HepG2 (cell line): ENCODE results near the gene C11orf24. TPM values are rescaled to one million over a fixed set of nuclear protein-coding genes. Genes with fewer than 3 reads are reported as not detected.

Experiments used
- DMAP1 ChIP-seq: IDR thresholded peaks from 2 replicates; pipeline ENCODE4 v1.6.1; 2016
- HCFC1 ChIP-seq: fragments of 150-350 bp; IDR thresholded peaks from 2 replicates; pipeline ENCODE4 v1.6.1; 2014; ENCODE audit warnings: low read depth, low read length
- HOXA9 ChIP-seq: sonication (generic); formaldehyde crosslinking; IDR thresholded peaks from 2 replicates; pipeline ENCODE4 v1.8.1; 2022; ENCODE audit warnings: missing genetic modification reagents, mild to moderate bottlenecking, moderate library complexity, borderline replicate concordance
- KDM3A ChIP-seq: IDR thresholded peaks from 2 replicates; pipeline ENCODE4 v1.6.1; 2018; ENCODE audit warnings: low read depth, missing compliant biosample characterization
- LCORL ChIP-seq, 2 experiments: fragments of 450-650 bp in 1 of 2; sonication (generic) in 1 of 2; formaldehyde crosslinking in 1 of 2; IDR thresholded peaks; 2 replicates each; pipeline versions ENCODE4 v1.5.0 to v1.6.1; 2017 to 2020; ENCODE audit warnings: antibody characterized with exemption in 1 of 2, missing genetic modification reagents in 1 of 2
- NKX3-1 ChIP-seq: sonication (generic); formaldehyde crosslinking; IDR thresholded peaks from 2 replicates; pipeline ENCODE4 v1.5.0; 2020; ENCODE audit warnings: missing genetic modification reagents
- PAWR ChIP-seq: sonication (generic); formaldehyde crosslinking; IDR thresholded peaks from 2 replicates; pipeline ENCODE4 v1.4.0; 2020; ENCODE audit warnings: missing genetic modification reagents, mild to moderate bottlenecking, borderline replicate concordance
- POLR2AphosphoS5 ChIP-seq: IDR thresholded peaks from 2 replicates; pipeline ENCODE4 v1.6.1; 2012; ENCODE audit warnings: low read depth, low read length
- RARG ChIP-seq: sonication (generic); formaldehyde crosslinking; IDR thresholded peaks from 2 replicates; pipeline ENCODE4 v1.4.0; 2020; ENCODE audit warnings: low read depth, mild to moderate bottlenecking, missing genetic modification reagents
- RBFOX2 ChIP-seq: fragments of 200-400 bp; formaldehyde crosslinking; IDR thresholded peaks from 2 replicates; pipeline ENCODE4 v1.6.1; 2017; ENCODE audit warnings: low read depth, mild to moderate bottlenecking, low read length
- TBP ChIP-seq: sonication (generic); formaldehyde crosslinking; IDR thresholded peaks from 2 replicates; pipeline ENCODE4 v1.5.0; 2020; ENCODE audit warnings: missing genetic modification reagents
- YEATS2 ChIP-seq: sonication (generic); formaldehyde crosslinking; IDR thresholded peaks from 2 replicates; pipeline ENCODE4 v1.4.0; 2020; ENCODE audit warnings: missing genetic modification reagents, borderline replicate concordance
- ZNF7 ChIP-seq: IDR thresholded peaks from 2 replicates; pipeline ENCODE4 v1.6.1; 2016; ENCODE audit warnings: missing biosample characterization, missing genetic modification reagents
- ZNF772 ChIP-seq: sonication (generic); formaldehyde crosslinking; IDR thresholded peaks from 2 replicates; pipeline ENCODE4 v1.5.0; 2020; ENCODE audit warnings: mild to moderate bottlenecking, missing genetic modification reagents
- polyA plus RNA-seq, 8 experiments: library from polyadenylated mRNA; depleted of rRNA in 3 of 8; stranded (reverse) in 7 of 8; unstranded in 1 of 8; fragments of >200 nt; fragmentation: Illumina TruSeq in 4 of 8; extraction: Trizol in 4 of 8; gene quantifications; 2 replicates each; pipeline versions ENCODE4 v1.2.1 to v1.2.3, GENCODE V29; 2011 to 2016; ENCODE audit warnings: low read depth in 4 of 8, missing spikeins in 1 of 8, mixed read lengths in 1 of 8; ENCODE audit not compliant: insufficient read depth in 1 of 8
- total RNA-seq, 5 experiments: library from RNA; depleted of rRNA; stranded (reverse); fragments of >200 nt; fragmentation: Illumina TruSeq; extraction: Trizol; gene quantifications; 2 replicates each; pipeline ENCODE4 v1.2.3, GENCODE V29; 2016; ENCODE audit warnings: low read depth in 1 of 5
- TF ChIP-seq, protein P1 (sequence below): sonication (generic); formaldehyde crosslinking; IDR thresholded peaks from 2 replicates; pipeline ENCODE4 v1.5.0; 2020; ENCODE audit warnings: missing genetic modification reagents
- TF ChIP-seq, protein P2 (sequence below): sonication (generic); formaldehyde crosslinking; IDR thresholded peaks from 2 replicates; pipeline ENCODE4 v1.8.0; 2022; ENCODE audit warnings: low read depth, missing genetic modification reagents
- TF ChIP-seq, protein P3 (sequence below): sonication (generic); formaldehyde crosslinking; IDR thresholded peaks from 2 replicates; pipeline ENCODE4 v1.4.0; 2020; ENCODE audit warnings: mild to moderate bottlenecking, missing genetic modification reagents
- TF ChIP-seq, protein P4 (sequence below): IDR thresholded peaks from 2 replicates; pipeline ENCODE4 v1.6.1; 2016; ENCODE audit warnings: low read depth, control low read depth
- TF ChIP-seq, protein P5 (sequence below): sonication (generic); formaldehyde crosslinking; IDR thresholded peaks from 2 replicates; pipeline ENCODE4 v1.9.0; 2022; ENCODE audit warnings: low read depth, missing genetic modification reagents
- TF ChIP-seq, protein P6 (sequence below): sonication (generic); formaldehyde crosslinking; IDR thresholded peaks from 2 replicates; pipeline ENCODE4 v1.5.0; 2020; ENCODE audit warnings: mild to moderate bottlenecking, missing genetic modification reagents, moderate library complexity

C11orf24 gene
- total and polyA plus RNA-seq, 2 of the 13 experiments (the other 11 are each of a cell fraction or from before 2014, with no cell fraction given), result 52.9 to 55.5 TPM

DNA sequence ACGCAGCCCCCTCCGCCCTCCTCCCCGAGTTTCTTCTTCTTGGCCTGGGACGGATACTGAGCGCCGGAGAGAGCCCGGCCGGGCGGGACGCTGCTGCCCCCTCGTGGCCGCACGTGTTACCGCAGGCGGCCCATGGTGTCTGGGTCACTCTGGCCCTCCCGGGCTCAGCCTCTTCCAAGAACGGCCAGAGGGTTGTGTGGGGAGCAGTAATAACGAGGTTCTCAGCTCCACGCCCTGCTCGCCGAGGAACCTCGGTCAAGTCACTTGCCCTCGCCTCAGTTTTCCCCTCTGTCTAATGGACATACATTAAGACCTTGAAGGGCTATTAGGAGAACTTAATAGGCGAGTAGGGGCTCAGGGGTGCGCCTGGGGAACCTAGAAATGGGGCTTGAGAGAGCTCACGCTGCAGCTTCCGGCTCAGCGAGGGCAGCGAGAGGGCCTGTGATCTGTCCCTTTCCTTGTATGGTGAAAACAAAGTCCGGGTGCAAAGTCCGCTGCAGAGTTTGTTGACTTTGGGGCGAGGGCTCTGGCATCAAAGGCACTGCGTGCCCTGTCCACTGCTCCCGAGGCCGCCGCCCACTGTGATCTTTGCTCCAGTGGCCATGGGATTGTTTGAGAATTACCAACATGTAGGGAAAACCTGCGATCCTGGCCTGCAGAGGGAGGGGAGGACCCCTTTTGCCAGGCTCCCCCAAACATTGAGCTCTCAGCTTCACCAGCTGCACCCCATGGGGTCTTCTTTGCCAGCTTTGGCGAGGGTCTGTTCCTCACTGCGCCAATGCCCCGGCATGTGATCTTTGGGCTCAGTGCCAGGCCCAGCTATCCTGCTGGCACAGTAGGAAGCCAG lies 26.3 kb upstream of the C11orf24 start (continued):
- TF ChIP-seq, protein P1, sequence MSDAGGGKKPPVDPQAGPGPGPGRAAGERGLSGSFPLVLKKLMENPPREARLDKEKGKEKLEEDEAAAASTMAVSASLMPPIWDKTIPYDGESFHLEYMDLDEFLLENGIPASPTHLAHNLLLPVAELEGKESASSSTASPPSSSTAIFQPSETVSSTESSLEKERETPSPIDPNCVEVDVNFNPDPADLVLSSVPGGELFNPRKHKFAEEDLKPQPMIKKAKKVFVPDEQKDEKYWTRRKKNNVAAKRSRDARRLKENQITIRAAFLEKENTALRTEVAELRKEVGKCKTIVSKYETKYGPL, result no peak
- TF ChIP-seq HOXA9 (CRISPR knock-in tag) (no peak), YEATS2 (CRISPR knock-in tag) (peak; percentile 83; the same call in 1 of the 2 replicates), ZNF772 (CRISPR knock-in tag) (peak; percentile 90), LCORL (IDR thresholded peaks at IDR 0.05) (no peak), LCORL (CRISPR knock-in tag; IDR thresholded peaks at IDR 0.05) (peak; percentile 89), TBP (no peak), KDM3A (CRISPR knock-in tag) (peak; percentile 75), NKX3-1 (CRISPR knock-in tag) (0 out of 2 replicates have a peak, but pooled peaks have one; percentile 49), ZNF7 (CRISPR knock-in tag) (peak; percentile 6; the same call in 1 of the 2 replicates), POLR2AphosphoS5 (peak; percentile 72), HCFC1 (no peak), PAWR (no peak), RARG (CRISPR knock-in tag) (no peak), RBFOX2 (peak; percentile 76), DMAP1 (peak; percentile 89)
- TF ChIP-seq, protein P2, sequence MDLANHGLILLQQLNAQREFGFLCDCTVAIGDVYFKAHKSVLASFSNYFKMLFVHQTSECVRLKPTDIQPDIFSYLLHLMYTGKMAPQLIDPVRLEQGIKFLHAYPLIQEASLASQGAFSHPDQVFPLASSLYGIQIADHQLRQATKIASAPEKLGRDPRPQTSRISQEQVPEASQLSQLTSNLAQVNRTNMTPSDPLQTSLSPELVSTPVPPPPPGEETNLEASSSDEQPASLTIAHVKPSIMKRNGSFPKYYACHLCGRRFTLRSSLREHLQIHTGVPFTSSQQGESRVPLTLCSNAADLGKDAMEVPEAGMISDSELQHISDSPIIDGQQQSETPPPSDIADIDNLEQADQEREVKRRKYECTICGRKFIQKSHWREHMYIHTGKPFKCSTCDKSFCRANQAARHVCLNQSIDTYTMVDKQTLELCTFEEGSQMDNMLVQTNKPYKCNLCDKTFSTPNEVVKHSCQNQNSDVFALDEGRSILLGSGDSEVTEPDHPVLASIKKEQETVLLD, result peak; percentile 54; the same call in 1 of the 2 replicates
- TF ChIP-seq, protein P3, sequence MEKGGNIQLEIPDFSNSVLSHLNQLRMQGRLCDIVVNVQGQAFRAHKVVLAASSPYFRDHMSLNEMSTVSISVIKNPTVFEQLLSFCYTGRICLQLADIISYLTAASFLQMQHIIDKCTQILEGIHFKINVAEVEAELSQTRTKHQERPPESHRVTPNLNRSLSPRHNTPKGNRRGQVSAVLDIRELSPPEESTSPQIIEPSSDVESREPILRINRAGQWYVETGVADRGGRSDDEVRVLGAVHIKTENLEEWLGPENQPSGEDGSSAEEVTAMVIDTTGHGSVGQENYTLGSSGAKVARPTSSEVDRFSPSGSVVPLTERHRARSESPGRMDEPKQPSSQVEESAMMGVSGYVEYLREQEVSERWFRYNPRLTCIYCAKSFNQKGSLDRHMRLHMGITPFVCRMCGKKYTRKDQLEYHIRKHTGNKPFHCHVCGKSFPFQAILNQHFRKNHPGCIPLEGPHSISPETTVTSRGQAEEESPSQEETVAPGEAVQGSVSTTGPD, result peak; percentile 81; the same call in 1 of the 2 replicates
- TF ChIP-seq, protein P4, sequence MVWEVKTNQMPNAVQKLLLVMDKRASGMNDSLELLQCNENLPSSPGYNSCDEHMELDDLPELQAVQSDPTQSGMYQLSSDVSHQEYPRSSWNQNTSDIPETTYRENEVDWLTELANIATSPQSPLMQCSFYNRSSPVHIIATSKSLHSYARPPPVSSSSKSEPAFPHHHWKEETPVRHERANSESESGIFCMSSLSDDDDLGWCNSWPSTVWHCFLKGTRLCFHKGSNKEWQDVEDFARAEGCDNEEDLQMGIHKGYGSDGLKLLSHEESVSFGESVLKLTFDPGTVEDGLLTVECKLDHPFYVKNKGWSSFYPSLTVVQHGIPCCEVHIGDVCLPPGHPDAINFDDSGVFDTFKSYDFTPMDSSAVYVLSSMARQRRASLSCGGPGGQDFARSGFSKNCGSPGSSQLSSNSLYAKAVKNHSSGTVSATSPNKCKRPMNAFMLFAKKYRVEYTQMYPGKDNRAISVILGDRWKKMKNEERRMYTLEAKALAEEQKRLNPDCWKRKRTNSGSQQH, result no peak; the same call in 1 of the 2 replicates
- TF ChIP-seq, protein P5, sequence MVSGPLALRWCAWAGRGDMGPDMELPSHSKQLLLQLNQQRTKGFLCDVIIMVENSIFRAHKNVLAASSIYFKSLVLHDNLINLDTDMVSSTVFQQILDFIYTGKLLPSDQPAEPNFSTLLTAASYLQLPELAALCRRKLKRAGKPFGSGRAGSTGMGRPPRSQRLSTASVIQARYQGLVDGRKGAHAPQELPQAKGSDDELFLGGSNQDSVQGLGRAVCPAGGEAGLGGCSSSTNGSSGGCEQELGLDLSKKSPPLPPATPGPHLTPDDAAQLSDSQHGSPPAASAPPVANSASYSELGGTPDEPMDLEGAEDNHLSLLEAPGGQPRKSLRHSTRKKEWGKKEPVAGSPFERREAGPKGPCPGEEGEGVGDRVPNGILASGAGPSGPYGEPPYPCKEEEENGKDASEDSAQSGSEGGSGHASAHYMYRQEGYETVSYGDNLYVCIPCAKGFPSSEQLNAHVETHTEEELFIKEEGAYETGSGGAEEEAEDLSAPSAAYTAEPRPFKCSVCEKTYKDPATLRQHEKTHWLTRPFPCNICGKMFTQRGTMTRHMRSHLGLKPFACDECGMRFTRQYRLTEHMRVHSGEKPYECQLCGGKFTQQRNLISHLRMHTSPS (CRISPR knock-in tag), result peak; percentile 99
- TF ChIP-seq, protein P6, sequence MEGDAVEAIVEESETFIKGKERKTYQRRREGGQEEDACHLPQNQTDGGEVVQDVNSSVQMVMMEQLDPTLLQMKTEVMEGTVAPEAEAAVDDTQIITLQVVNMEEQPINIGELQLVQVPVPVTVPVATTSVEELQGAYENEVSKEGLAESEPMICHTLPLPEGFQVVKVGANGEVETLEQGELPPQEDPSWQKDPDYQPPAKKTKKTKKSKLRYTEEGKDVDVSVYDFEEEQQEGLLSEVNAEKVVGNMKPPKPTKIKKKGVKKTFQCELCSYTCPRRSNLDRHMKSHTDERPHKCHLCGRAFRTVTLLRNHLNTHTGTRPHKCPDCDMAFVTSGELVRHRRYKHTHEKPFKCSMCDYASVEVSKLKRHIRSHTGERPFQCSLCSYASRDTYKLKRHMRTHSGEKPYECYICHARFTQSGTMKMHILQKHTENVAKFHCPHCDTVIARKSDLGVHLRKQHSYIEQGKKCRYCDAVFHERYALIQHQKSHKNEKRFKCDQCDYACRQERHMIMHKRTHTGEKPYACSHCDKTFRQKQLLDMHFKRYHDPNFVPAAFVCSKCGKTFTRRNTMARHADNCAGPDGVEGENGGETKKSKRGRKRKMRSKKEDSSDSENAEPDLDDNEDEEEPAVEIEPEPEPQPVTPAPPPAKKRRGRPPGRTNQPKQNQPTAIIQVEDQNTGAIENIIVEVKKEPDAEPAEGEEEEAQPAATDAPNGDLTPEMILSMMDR, result peak; percentile 97
